ENCODE data around the gene C12orf60. TPM values are rescaled to one million over a fixed set of nuclear protein-coding genes. Genes with fewer than 3 reads are reported as not detected.

Gene C12orf60
- total RNA-seq, 2 donors from 2014 or later, result 2.5 to 3.3 TPM

GRCh38 chr12:14782756-14783155 is 20.7 kb upstream of the C12orf60 start:
- no peak overlapping the region for H3K9ac ChIP-seq (ENCODE audit: extremely low read depth, low read length, poor library complexity, severe bottlenecking)
- Mint-ChIP-seq H3K27ac (no peak overlapping the region), H3K4me3 (no peak overlapping the region), H3K36me3 (ENCODE audit: low read depth) (peaks cover 24% of the 10 kb centered on the region), H3K4me1 (no peaks in the 10 kb centered on the region), H3K27me3 (ENCODE audit: insufficient read depth) (no peaks in the 10 kb centered on the region), H3K9me3 (no peaks in the 10 kb centered on the region)
- H3K27me3 ChIP-seq (ENCODE audit: control insufficient read depth, insufficient read depth, low read length, poor library complexity, severe bottlenecking), result no peaks in the 10 kb centered on the region
- TF ChIP-seq CTCF (conservative IDR thresholded peaks at IDR 0.05), result no peak
- no peaks in the 10 kb centered on the region for H3K4me1 ChIP-seq (ENCODE audit: control insufficient read depth, insufficient read depth, low read length)
- H3K36me3 ChIP-seq (ENCODE audit: control insufficient read depth, insufficient read depth, low read length), result peaks cover 24% of the 10 kb centered on the region
- no peak for DNase-seq
- no peaks in the 10 kb centered on the region for H3K9me3 ChIP-seq (ENCODE audit: control insufficient read depth, low read length)
- H3K4me3 ChIP-seq (ENCODE audit: low read length), result no peak overlapping the region
- H3K27ac ChIP-seq (ENCODE audit: low read depth, low read length), result no peak overlapping the region

- H3K36me3 Mint-ChIP-seq (ENCODE audit: low read depth), result peaks cover 40% of the 10 kb centered on the region
- H3K27ac Mint-ChIP-seq, result no peak overlapping the region
- no peak overlapping the region for H3K9ac ChIP-seq (ENCODE audit: extremely low read depth, low read length, poor library complexity, severe bottlenecking)
- H3K9me3 Mint-ChIP-seq, result no peaks in the 10 kb centered on the region
- no peak overlapping the region for H3K4me3 Mint-ChIP-seq
- peaks cover 41% of the 10 kb centered on the region for H3K36me3 ChIP-seq (ENCODE audit: control insufficient read depth, insufficient read depth, low read length)
- H3K27me3 ChIP-seq (ENCODE audit: control insufficient read depth, insufficient read depth, low read length, poor library complexity, severe bottlenecking), result no peaks in the 10 kb centered on the region
- TF ChIP-seq CTCF (conservative IDR thresholded peaks at IDR 0.05), result no peak
- 67 to 100% methylated on average over 1 of the region's 2 CpGs for WGBS, 2 experiments (ENCODE audit: insufficient coverage in 1 of 2, insufficient read length in 1 of 2)
- H3K4me3 ChIP-seq (ENCODE audit: low read length), result no peak overlapping the region
- no peak overlapping the region for H3K27ac ChIP-seq (ENCODE audit: low read depth, low read length)
- no peaks in the 10 kb centered on the region for H3K4me1 Mint-ChIP-seq
- H3K4me1 ChIP-seq (ENCODE audit: control insufficient read depth, insufficient read depth, low read length), result no peaks in the 10 kb centered on the region
- no peaks in the 10 kb centered on the region for H3K27me3 Mint-ChIP-seq (ENCODE audit: insufficient read depth)
- H3K9me3 ChIP-seq (ENCODE audit: control insufficient read depth, low read length), result no peaks in the 10 kb centered on the region
- DNase-seq, result no peak
These were observed 19.0 kb upstream of the C12orf60 start for GRCh38 chr12:14784471-14784870.

- Histone ChIP-seq H3K27me3 (ENCODE audit: control insufficient read depth, insufficient read depth, low read length, poor library complexity, severe bottlenecking) (no peaks in the 10 kb centered on the region), H3K36me3 (ENCODE audit: control insufficient read depth, insufficient read depth, low read length) (peaks cover 52% of the 10 kb centered on the region), H3K27ac (ENCODE audit: low read depth, low read length) (no peak overlapping the region), H3K9me3 (ENCODE audit: control insufficient read depth, low read length) (no peaks in the 10 kb centered on the region), H3K4me3 (ENCODE audit: low read length) (no peak overlapping the region), H3K9ac (ENCODE audit: extremely low read depth, low read length, poor library complexity, severe bottlenecking) (no peak overlapping the region), H3K4me1 (ENCODE audit: control insufficient read depth, insufficient read depth, low read length) (no peaks in the 10 kb centered on the region)
- Mint-ChIP-seq H3K27ac (no peak overlapping the region), H3K9me3 (no peaks in the 10 kb centered on the region), H3K27me3 (ENCODE audit: insufficient read depth) (no peaks in the 10 kb centered on the region), H3K4me1 (no peaks in the 10 kb centered on the region), H3K36me3 (ENCODE audit: low read depth) (peaks cover 51% of the 10 kb centered on the region), H3K4me3 (no peak overlapping the region)
- DNase-seq, result no peak
- no peak for TF ChIP-seq CTCF (conservative IDR thresholded peaks at IDR 0.05)
- 98% methylated on average over 3 of the region's 3 CpGs; no CpG with 5 or more reads in 1 of the 2 experiments for WGBS, 2 experiments (ENCODE audit: insufficient coverage in 1 of 2, insufficient read length in 1 of 2)
These were observed 17.9 kb upstream of the C12orf60 start for GRCh38 chr12:14785568-14785967.
